PC-3 (cell line): ENCODE results near the gene PACRGL.

ENCODE experiments used
- EZH2 ChIP-seq: fragments of 300-600 bp; sonication (generic); IDR thresholded peaks from one replicate; pipeline ENCODE4 v1.6.1; 2017; ENCODE audit warnings: antibody characterized with exemption, mild to moderate bottlenecking, low read length; ENCODE audit not compliant: unreplicated experiment
- TF ChIP-seq, protein P1 (sequence below): fragments of 300-600 bp; sonication (generic); conservative IDR thresholded peaks from 2 replicates; pipeline ENCODE4 v1.5.1; 2017; ENCODE audit warnings: antibody characterized with exemption, low read depth, mild to moderate bottlenecking, low read length

DNA sequence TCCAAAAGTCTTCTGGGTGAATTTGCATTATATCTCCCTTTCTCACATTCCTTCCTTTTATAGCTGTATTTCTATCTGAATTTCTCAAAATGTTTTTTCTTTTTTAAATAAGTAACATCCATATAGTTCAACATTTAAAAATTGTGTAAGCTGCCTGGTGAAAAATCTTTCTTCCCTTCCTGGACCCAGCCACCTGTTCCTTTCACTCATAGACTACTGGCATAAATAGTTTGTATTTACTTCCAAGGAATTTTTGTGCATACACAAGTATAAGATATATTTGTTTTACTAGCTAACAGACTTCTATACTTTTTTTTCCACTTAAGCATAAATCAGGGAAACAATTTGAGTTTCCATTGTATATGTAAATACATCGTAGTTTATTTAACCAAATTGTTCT, 35.7 kb downstream of the PACRGL start:
- TF ChIP-seq, protein P1, sequence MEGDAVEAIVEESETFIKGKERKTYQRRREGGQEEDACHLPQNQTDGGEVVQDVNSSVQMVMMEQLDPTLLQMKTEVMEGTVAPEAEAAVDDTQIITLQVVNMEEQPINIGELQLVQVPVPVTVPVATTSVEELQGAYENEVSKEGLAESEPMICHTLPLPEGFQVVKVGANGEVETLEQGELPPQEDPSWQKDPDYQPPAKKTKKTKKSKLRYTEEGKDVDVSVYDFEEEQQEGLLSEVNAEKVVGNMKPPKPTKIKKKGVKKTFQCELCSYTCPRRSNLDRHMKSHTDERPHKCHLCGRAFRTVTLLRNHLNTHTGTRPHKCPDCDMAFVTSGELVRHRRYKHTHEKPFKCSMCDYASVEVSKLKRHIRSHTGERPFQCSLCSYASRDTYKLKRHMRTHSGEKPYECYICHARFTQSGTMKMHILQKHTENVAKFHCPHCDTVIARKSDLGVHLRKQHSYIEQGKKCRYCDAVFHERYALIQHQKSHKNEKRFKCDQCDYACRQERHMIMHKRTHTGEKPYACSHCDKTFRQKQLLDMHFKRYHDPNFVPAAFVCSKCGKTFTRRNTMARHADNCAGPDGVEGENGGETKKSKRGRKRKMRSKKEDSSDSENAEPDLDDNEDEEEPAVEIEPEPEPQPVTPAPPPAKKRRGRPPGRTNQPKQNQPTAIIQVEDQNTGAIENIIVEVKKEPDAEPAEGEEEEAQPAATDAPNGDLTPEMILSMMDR: no peak
- TF ChIP-seq EZH2: no peak
